ENCODE measurements around the gene VPS36. TPM values are rescaled to one million over a fixed set of nuclear protein-coding genes. Genes with fewer than 3 reads are reported as not detected.
"Not testable (repeated sequence)": the region's sequence is repeated elsewhere in the genome, so short reads cannot be mapped to it uniquely, and the experiment has no call there.

The VPS36 gene, protein sequence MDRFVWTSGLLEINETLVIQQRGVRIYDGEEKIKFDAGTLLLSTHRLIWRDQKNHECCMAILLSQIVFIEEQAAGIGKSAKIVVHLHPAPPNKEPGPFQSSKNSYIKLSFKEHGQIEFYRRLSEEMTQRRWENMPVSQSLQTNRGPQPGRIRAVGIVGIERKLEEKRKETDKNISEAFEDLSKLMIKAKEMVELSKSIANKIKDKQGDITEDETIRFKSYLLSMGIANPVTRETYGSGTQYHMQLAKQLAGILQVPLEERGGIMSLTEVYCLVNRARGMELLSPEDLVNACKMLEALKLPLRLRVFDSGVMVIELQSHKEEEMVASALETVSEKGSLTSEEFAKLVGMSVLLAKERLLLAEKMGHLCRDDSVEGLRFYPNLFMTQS
- 18.0 TPM for polyA plus RNA-seq (2013, experiment 1 of 2)
- 19.2 TPM for polyA plus RNA-seq (2013, experiment 2 of 2)

DNA sequence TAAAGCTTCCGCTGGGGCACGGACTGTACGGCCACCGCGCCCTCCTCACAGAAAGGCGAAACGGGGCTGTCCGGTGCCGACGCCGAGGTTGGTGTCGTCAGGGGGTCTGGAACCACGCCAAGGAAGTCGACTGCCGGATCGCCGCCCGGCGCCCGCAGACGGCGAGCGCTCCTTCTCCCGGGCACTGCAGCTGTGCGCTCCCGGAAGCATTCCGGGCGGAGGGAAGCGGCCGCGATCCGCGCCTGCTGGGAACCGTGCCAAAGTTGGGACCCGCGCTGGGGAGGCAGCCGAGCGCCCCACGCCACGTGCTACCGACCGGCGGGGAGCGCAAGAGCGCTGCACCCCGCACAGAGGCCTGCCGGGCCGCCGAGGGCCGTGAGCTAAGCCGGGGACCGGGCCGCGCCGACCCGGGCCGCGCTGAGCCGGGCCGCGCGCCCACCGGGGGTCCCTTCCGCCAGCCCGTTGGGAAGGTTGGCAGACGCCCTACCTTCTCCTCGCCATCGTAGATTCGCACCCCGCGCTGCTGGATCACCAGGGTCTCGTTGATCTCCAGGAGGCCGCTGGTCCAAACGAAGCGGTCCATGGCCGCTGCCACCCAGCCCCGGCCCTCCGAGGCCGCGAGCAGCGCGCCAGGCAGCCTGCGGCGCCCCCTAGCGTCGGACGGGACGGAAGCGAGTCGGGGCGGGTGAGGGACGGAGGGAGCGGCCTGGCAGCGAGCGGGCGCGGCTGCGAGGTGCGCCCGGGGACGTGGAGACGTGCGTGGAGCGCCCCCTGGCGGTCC lies at the start of gene VPS36:
Gene VPS36, minus strand, starts transcription at position 623 of the 781 bp plus-strand sequence. Its CDS starts 40 bp downstream, at position 583.
- peak; percentile 95 for DNase-seq
- H2BK15ac ChIP-seq (replicated peaks; ENCODE audit: low read depth) = no peak within 1 kb of the TSS
- peak within 1 kb of the TSS; percentile 98 for H3K56ac ChIP-seq (ENCODE audit: low read length)
- H3K4me1 ChIP-seq (ENCODE audit: control insufficient read depth, low read depth, low read length) = no peaks in the 10 kb centered on the region
- H3K36me3 ChIP-seq (ENCODE audit: control insufficient read depth, insufficient read depth, low read length) = no peaks in the 10 kb centered on the region
- peak within 1 kb of the TSS; percentile 97 for H3K9ac ChIP-seq (ENCODE audit: low read length)
- H3K4me2 ChIP-seq (ENCODE audit: low read length) = peak within 1 kb of the TSS; percentile 51
- H3K18ac ChIP-seq (ENCODE audit: low read length) = peak within 1 kb of the TSS; percentile 89
- no peak within 1 kb of the TSS for H4K5ac ChIP-seq (ENCODE audit: low read length)
- no peak within 1 kb of the TSS for H2AK5ac ChIP-seq (ENCODE audit: low read length)
- no CpG with 5 or more reads among the region's 105 CpGs for WGBS (ENCODE audit: extremely low coverage, insufficient coverage, low lambda C conversion rate)
- peak within 1 kb of the TSS; percentile 78 for H3K27ac ChIP-seq (ENCODE audit: low read depth, low read length)
- no peak within 1 kb of the TSS for H2BK120ac ChIP-seq (ENCODE audit: low read depth, low read length)
- H2BK5ac ChIP-seq (ENCODE audit: low read length) = peak within 1 kb of the TSS; percentile 72
- peaks cover 10% of the 10 kb centered on the region for H3K79me1 ChIP-seq (ENCODE audit: low read length)
- H3K4me3 ChIP-seq (ENCODE audit: low read length) = peak within 1 kb of the TSS; percentile 87
- H3K4ac ChIP-seq (ENCODE audit: low read depth, low read length) = peak within 1 kb of the TSS; percentile 85
- peak within 1 kb of the TSS; percentile 28 for H4K8ac ChIP-seq (ENCODE audit: low read depth, low read length)
- H3K27me3 ChIP-seq (ENCODE audit: insufficient read depth, low read length, poor library complexity) = no peaks in the 10 kb centered on the region
- H3K79me2 ChIP-seq (ENCODE audit: control insufficient read depth, insufficient read depth, low read length) = peaks cover 17% of the 10 kb centered on the region
- H3K23ac ChIP-seq (ENCODE audit: low read length) = peak within 1 kb of the TSS; percentile 75

DNA sequence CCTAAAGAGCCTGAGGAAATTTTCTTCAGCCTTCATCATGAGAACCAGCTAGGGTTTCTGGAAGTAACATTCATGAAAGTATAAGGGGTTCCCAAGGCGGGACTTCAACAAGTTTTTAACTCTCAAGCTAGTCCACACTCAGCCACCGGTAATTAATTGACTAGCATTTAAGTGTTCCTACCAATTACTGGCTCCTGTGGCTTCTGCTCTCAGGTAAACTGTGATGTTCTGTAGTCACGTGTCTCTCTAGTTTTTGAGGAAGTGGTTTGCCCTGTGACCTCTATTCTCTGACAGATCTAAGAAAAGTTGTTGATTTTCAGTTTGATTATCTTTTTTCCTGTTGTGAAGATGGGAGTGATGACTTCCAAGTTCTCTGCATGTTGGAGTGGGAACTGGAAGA lies 47.5 kb upstream of the VPS36 start:
- no CpG with 5 or more reads among the region's 3 CpGs for WGBS (ENCODE audit: extremely low coverage, insufficient coverage, low lambda C conversion rate)
- H3K56ac ChIP-seq (ENCODE audit: low read length); DNase-seq; H3K4me3 ChIP-seq (ENCODE audit: low read length); H3K4me2 ChIP-seq (ENCODE audit: low read length); H2BK5ac ChIP-seq (ENCODE audit: low read length); H3K27ac ChIP-seq (ENCODE audit: low read depth, low read length); H4K5ac ChIP-seq (ENCODE audit: low read length); H2BK120ac ChIP-seq (ENCODE audit: low read depth, low read length); H2BK15ac ChIP-seq (replicated peaks; ENCODE audit: low read depth); H3K18ac ChIP-seq (ENCODE audit: low read length); H2AK5ac ChIP-seq (ENCODE audit: low read length); H3K9ac ChIP-seq (ENCODE audit: low read length); H3K23ac ChIP-seq (ENCODE audit: low read length); H3K79me1 ChIP-seq (ENCODE audit: low read length); H3K27me3 ChIP-seq (ENCODE audit: insufficient read depth, low read length, poor library complexity); H3K79me2 ChIP-seq (ENCODE audit: control insufficient read depth, insufficient read depth, low read length); H3K4ac ChIP-seq (ENCODE audit: low read depth, low read length); H4K8ac ChIP-seq (ENCODE audit: low read depth, low read length); H3K4me1 ChIP-seq (ENCODE audit: control insufficient read depth, low read depth, low read length); H3K36me3 ChIP-seq (ENCODE audit: control insufficient read depth, insufficient read depth, low read length): not testable (repeated sequence)

DNA sequence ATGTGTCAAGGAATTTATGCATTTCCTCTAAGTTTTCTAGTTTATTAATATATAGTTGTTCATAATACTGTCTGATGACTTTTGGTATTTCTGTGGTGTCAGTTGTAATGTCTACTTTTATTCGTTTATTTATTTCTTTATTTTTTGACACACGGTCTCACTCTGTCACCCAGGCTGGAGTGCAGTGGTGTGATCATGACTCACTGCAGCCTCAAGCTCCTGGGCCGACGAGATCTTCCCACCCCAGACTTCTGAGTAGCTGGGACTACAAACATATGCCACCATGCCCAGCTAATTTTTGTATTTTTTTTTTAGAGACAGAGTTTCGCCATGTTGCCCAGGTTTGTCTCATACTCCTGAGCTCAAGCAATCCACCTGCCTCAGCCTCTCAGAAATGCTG lies 43.8 kb upstream of the VPS36 start:
- H3K36me3 ChIP-seq (ENCODE audit: control insufficient read depth, insufficient read depth, low read length); H3K4me3 ChIP-seq (ENCODE audit: low read length); H3K79me1 ChIP-seq (ENCODE audit: low read length); H4K5ac ChIP-seq (ENCODE audit: low read length); H3K9ac ChIP-seq (ENCODE audit: low read length); H3K79me2 ChIP-seq (ENCODE audit: control insufficient read depth, insufficient read depth, low read length); H3K27ac ChIP-seq (ENCODE audit: low read depth, low read length); H4K8ac ChIP-seq (ENCODE audit: low read depth, low read length); H3K23ac ChIP-seq (ENCODE audit: low read length); H3K4ac ChIP-seq (ENCODE audit: low read depth, low read length); H2BK120ac ChIP-seq (ENCODE audit: low read depth, low read length); H2BK5ac ChIP-seq (ENCODE audit: low read length); H3K18ac ChIP-seq (ENCODE audit: low read length); H2BK15ac ChIP-seq (replicated peaks; ENCODE audit: low read depth); H3K56ac ChIP-seq (ENCODE audit: low read length); H3K4me2 ChIP-seq (ENCODE audit: low read length); DNase-seq; H3K27me3 ChIP-seq (ENCODE audit: insufficient read depth, low read length, poor library complexity); H2AK5ac ChIP-seq (ENCODE audit: low read length); H3K4me1 ChIP-seq (ENCODE audit: control insufficient read depth, low read depth, low read length): not testable (repeated sequence)
- no CpG with 5 or more reads among the region's 5 CpGs for WGBS (ENCODE audit: extremely low coverage, insufficient coverage, low lambda C conversion rate)

DNA sequence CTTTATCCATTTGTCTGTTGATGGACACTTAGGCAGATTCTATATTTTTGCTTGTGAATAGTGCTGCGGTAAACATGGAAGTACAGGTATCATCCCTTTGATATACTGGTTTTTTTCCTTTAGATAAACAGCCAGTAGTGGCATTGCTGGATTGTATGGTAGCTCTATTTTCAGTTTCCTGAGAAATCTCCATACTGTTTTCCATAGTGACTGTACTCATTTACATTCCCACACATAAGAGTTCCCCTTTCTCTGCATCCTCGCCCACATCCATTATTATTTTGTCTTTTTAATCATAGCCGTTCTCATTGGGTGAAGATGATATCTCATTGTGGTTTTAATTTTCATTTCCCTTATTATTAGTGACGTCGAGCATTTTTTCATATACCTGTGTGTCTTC lies 40.6 kb upstream of the VPS36 start:
- not testable (repeated sequence) for H4K8ac ChIP-seq (ENCODE audit: low read depth, low read length)

DNA sequence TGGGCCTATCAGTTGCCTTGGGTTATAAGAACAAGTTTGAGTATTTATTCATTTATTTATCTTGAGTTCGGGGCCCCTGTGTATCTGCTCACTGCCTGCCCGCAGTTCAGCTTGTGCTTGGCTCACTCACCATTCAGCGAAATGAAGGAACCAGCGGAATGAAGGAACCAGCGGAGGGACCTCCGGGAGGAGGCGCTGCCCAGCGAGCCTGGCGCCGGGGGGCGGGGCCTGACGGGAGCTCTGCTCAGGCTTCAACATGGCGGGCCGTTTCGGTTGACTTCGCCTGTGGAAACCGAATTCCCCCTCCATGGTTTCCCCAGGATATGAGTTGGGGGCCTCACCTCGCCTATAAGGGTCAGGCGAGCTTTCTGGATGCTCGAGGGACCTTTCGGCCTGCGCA lies 38.3 kb upstream of the VPS36 start:
- H3K9ac ChIP-seq (ENCODE audit: low read length); H3K79me2 ChIP-seq (ENCODE audit: control insufficient read depth, insufficient read depth, low read length); H4K8ac ChIP-seq (ENCODE audit: low read depth, low read length); H3K27ac ChIP-seq (ENCODE audit: low read depth, low read length); H3K36me3 ChIP-seq (ENCODE audit: control insufficient read depth, insufficient read depth, low read length); H3K4ac ChIP-seq (ENCODE audit: low read depth, low read length); H3K18ac ChIP-seq (ENCODE audit: low read length); H3K27me3 ChIP-seq (ENCODE audit: insufficient read depth, low read length, poor library complexity); H3K79me1 ChIP-seq (ENCODE audit: low read length); H2BK5ac ChIP-seq (ENCODE audit: low read length); H4K5ac ChIP-seq (ENCODE audit: low read length); H3K56ac ChIP-seq (ENCODE audit: low read length); H3K4me2 ChIP-seq (ENCODE audit: low read length); H2AK5ac ChIP-seq (ENCODE audit: low read length); H3K23ac ChIP-seq (ENCODE audit: low read length); H3K4me1 ChIP-seq (ENCODE audit: control insufficient read depth, low read depth, low read length); H2BK120ac ChIP-seq (ENCODE audit: low read depth, low read length); DNase-seq; H3K4me3 ChIP-seq (ENCODE audit: low read length); H2BK15ac ChIP-seq (replicated peaks; ENCODE audit: low read depth): not testable (repeated sequence)
- WGBS (ENCODE audit: extremely low coverage, insufficient coverage, low lambda C conversion rate) = no CpG with 5 or more reads among the region's 22 CpGs

More for the DNA sequence above, 40.6 kb upstream of the VPS36 start:
- WGBS (ENCODE audit: extremely low coverage, insufficient coverage, low lambda C conversion rate) = no CpG with 5 or more reads among the region's 5 CpGs
- not testable (repeated sequence) for H3K79me2 ChIP-seq (ENCODE audit: control insufficient read depth, insufficient read depth, low read length); H3K27me3 ChIP-seq (ENCODE audit: insufficient read depth, low read length, poor library complexity); H3K4me3 ChIP-seq (ENCODE audit: low read length); H3K9ac ChIP-seq (ENCODE audit: low read length); H3K4me1 ChIP-seq (ENCODE audit: control insufficient read depth, low read depth, low read length); H2BK5ac ChIP-seq (ENCODE audit: low read length); H3K56ac ChIP-seq (ENCODE audit: low read length); H3K79me1 ChIP-seq (ENCODE audit: low read length); H3K4me2 ChIP-seq (ENCODE audit: low read length); H2BK120ac ChIP-seq (ENCODE audit: low read depth, low read length); H2AK5ac ChIP-seq (ENCODE audit: low read length); DNase-seq; H2BK15ac ChIP-seq (replicated peaks; ENCODE audit: low read depth); H3K18ac ChIP-seq (ENCODE audit: low read length); H3K27ac ChIP-seq (ENCODE audit: low read depth, low read length); H3K36me3 ChIP-seq (ENCODE audit: control insufficient read depth, insufficient read depth, low read length); H3K23ac ChIP-seq (ENCODE audit: low read length); H3K4ac ChIP-seq (ENCODE audit: low read depth, low read length); H4K5ac ChIP-seq (ENCODE audit: low read length)
